Activated T-cell treated with anti-CD3 and anti-CD28 coated beads, Interleukin-2, amount 50 U/mL, for 72 hours (primary cell): ENCODE data around the gene ZNF30. TPM values are rescaled to one million over a fixed set of nuclear protein-coding genes. Genes with fewer than 3 reads are reported as not detected.
"Not testable (repeated sequence)": the region's sequence is repeated elsewhere in the genome, so short reads cannot be mapped to it uniquely, and the experiment has no call there.

ENCODE experiments used
- ATAC-seq, 2 donors: fragments of 150-1000 bp; cut with Tn5 transposase; replicated peaks in 1 of 2; 2 replicates each; pipeline ENCODE4 v1.10.0; 2021; ENCODE audit warnings: moderate library complexity in 2 of 2, mild to moderate bottlenecking in 1 of 2
- DNase-seq, 2 donors: peaks; one replicate each; pipeline ENCODE4 v3.0.0; 2021 to 2022; ENCODE audit warnings: mixed read lengths in 1 of 2
- H3K27ac Mint-ChIP-seq: one replicate; pipeline ENCODE4 v1.8.0; 2022; ENCODE audit warnings: mild to moderate bottlenecking, moderate library complexity, mixed read lengths
- H3K27me3 Mint-ChIP-seq: one replicate; pipeline ENCODE4 v1.8.0; 2022; ENCODE audit warnings: low read depth, mixed read lengths
- H3K36me3 Mint-ChIP-seq, 2 donors: one replicate each; pipeline ENCODE4 v1.8.0; 2022; ENCODE audit warnings: mixed read lengths in 2 of 2, mild to moderate bottlenecking in 1 of 2; ENCODE audit not compliant: insufficient read depth in 2 of 2
- H3K4me1 Mint-ChIP-seq: one replicate; pipeline ENCODE4 v1.8.0; 2022; ENCODE audit warnings: low read depth, mixed read lengths
- H3K4me3 Mint-ChIP-seq, 2 donors: one replicate each; pipeline ENCODE4 v1.8.0; 2022; ENCODE audit warnings: mild to moderate bottlenecking in 2 of 2, mixed read lengths in 2 of 2, moderate library complexity in 2 of 2
- H3K9me3 Mint-ChIP-seq, 2 donors: one replicate each; pipeline ENCODE4 v1.8.0; 2022; ENCODE audit warnings: mixed read lengths in 2 of 2
- total RNA-seq, 2 donors: library from RNA; stranded (reverse); gene quantifications; one replicate each; pipeline ENCODE4 v1.2.3, GENCODE V29; 2022

Gene ZNF30
- total RNA-seq, result 1 to 10 TPM; 4.6 to 8.5 TPM

DNA sequence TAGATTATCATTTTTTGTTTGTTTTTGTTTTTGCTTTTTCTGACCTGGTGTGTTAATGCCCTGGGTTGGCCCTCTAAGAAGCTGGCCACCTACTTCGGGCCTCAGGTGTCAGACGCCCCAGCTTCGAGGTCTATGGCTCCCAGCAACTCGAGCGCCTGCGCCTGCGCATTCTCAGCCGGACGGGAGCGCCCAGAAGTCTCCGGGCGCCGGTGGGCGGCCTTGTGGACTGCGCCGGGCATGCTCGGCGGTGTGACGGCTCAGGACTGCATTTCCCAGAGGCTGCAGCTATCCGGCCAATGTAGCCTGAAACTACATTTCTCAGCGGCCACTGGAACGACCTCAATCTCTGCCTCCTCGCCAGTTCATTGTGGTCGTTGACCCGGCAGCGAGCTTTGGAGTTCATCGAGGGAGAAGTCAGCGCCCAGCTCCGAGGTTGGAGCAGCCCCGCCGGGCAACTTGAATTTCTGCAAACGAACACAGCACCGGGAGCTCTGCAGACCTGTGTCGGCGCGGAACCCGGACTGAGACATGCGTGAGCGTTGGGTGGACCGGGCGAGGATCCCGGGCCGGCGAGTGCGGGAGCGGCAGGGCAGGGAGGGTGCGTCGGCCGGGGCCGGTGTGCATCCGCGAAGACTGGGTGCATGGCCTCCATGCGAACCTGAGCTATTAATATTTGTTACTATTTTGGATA, at the start of gene ZNF30:
Gene ZNF30, plus strand, starts transcription at position 219 of the 691 bp plus-strand sequence. CDS start 3,045 bp downstream, outside the sequence.
- H3K4me3 Mint-ChIP-seq, result peak within 1 kb of the TSS; percentile 96 to 97
- peaks cover 19% of the 10 kb centered on the region for H3K4me1 Mint-ChIP-seq
- DNase-seq (peak; percentile 88 to 90), ATAC-seq (peak; percentile 99 to 100)
- H3K27me3 Mint-ChIP-seq, result no peaks in the 10 kb centered on the region
- peaks cover 3 to 12% of the 10 kb centered on the region in 2 donors for H3K36me3 Mint-ChIP-seq
- peak within 1 kb of the TSS; percentile 54 for H3K27ac Mint-ChIP-seq
- no peaks in the 10 kb centered on the region for H3K9me3 Mint-ChIP-seq

- Mint-ChIP-seq H3K4me3 (no peak overlapping the region), H3K27me3 (no peaks in the 10 kb centered on the region), H3K9me3 (peaks cover 6 to 7% of the 10 kb centered on the region in 2 donors), H3K27ac (no peak overlapping the region), H3K36me3 (peaks cover 2 to 6% of the 10 kb centered on the region in 2 donors), H3K4me1 (no peaks in the 10 kb centered on the region)
- DNase-seq (no peak), ATAC-seq (no peak)
Observed at GRCh38 chr19:34879563-34879962, 47.1 kb upstream of the ZNF30 start.

- no peak for ATAC-seq
- no peak for DNase-seq
- H3K4me3 Mint-ChIP-seq, result no peak overlapping the region
- peaks cover 6 to 8% of the 10 kb centered on the region in 2 donors for H3K36me3 Mint-ChIP-seq
- no peaks in the 10 kb centered on the region for H3K4me1 Mint-ChIP-seq
- no peak overlapping the region for H3K27ac Mint-ChIP-seq
- H3K9me3 Mint-ChIP-seq, result peaks cover 9 to 11% of the 10 kb centered on the region in 2 donors
- H3K27me3 Mint-ChIP-seq, result no peaks in the 10 kb centered on the region
Observed at GRCh38 chr19:34880034-34880433, 46.7 kb upstream of the ZNF30 start.

DNA sequence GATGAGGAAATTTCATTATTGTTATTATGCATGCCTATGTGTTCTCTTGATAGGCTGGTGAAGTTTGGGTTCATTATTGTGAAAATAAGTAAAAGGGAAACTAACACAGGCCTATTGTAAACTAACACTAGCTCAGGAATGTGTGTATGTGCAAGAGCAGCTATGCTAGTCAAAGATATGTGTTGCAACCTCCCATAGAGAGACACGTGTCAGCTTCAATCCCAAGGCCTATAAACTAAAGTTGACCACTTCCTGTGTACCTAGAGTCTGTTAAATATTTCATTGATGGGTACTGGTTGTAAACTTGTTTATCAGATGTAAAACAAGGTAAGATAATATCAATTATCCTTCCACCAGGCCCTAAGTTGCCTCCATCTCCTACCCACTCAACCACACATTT, 44.7 kb upstream of the ZNF30 start:
- peaks cover 10 to 13% of the 10 kb centered on the region in 2 donors for H3K36me3 Mint-ChIP-seq

GRCh38 chr19:34888091-34888490, 38.6 kb upstream of the ZNF30 start:
- ATAC-seq (no peak), DNase-seq (no peak)
- no peak overlapping the region for H3K4me3 Mint-ChIP-seq
- no peak overlapping the region for H3K27ac Mint-ChIP-seq
- H3K9me3 Mint-ChIP-seq, result peaks cover 11 to 16% of the 10 kb centered on the region in 2 donors
- H3K4me1 Mint-ChIP-seq, result no peaks in the 10 kb centered on the region
- H3K36me3 Mint-ChIP-seq, result peaks cover 7 to 13% of the 10 kb centered on the region in 2 donors
- H3K27me3 Mint-ChIP-seq, result no peaks in the 10 kb centered on the region

More for the DNA sequence above, 44.7 kb upstream of the ZNF30 start:
- H3K4me3 Mint-ChIP-seq, result no peak overlapping the region
- no peaks in the 10 kb centered on the region for H3K4me1 Mint-ChIP-seq
- no peaks in the 10 kb centered on the region for H3K27me3 Mint-ChIP-seq
- no peak overlapping the region for H3K27ac Mint-ChIP-seq
- ATAC-seq, result no peak
- peaks cover 11 to 14% of the 10 kb centered on the region in 2 donors for H3K9me3 Mint-ChIP-seq
- DNase-seq, result no peak

- H3K9me3 Mint-ChIP-seq, result peaks cover 4% of the 10 kb centered on the region in 2 donors
- peaks cover 8% of the 10 kb centered on the region for H3K4me1 Mint-ChIP-seq
- DNase-seq (no peak), ATAC-seq (no peak)
- H3K27me3 Mint-ChIP-seq, result peaks cover 18% of the 10 kb centered on the region
- H3K36me3 Mint-ChIP-seq, result peaks cover under 1 to 2% of the 10 kb centered on the region in 2 donors
- H3K27ac Mint-ChIP-seq, result no peak overlapping the region
- H3K4me3 Mint-ChIP-seq, result no peak overlapping the region
Observed at GRCh38 chr19:34900245-34900644, 26.5 kb upstream of the ZNF30 start.

DNA sequence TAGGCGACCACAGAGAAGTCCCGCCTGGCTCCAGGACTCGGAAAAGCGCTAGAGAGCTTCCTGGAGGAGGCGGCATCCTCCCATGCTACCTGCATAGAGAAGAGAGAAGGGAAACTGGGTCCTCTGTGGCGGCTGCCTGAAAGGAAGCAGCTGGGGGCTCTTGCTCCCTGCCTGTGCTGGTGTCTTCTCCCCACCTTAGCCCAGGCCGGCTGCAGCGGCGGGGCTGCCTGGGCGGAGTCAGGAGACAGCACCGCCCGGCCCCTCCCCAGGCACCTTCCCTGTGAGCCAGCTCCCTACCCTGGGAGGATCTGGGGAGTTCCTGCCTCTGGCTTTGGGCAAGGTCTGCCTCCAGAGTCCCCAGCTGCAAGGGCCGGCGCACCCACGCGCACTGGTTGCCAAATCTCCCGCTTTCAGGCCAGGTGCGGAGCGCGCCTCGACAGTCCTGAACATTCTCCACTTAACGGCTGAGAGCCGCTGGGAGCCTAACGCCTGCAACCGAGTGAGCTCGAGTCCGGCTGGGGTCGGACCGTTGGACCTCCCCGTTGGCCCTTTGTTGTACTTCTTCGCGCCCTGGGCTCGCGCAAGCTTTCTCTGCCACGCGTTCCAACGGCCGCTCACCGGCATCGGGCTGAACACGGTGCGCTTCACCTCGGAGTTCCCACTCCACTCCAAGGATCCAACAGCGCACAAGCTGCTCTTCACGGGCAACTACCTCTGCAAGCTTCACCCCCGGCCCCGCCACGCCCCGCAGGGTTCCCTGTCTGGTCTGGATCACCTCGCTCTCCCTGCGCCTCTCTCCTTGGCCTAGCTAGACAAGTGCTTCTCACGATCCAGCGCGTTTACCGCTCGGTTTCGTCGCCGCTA, 21.8 kb upstream of the ZNF30 start:
- peaks cover 21% of the 10 kb centered on the region for H3K4me1 Mint-ChIP-seq
- DNase-seq, result no peak
- no peak for ATAC-seq
- H3K36me3 Mint-ChIP-seq, result peaks cover 5 to 6% of the 10 kb centered on the region in 2 donors
- no peak overlapping the region for H3K27ac Mint-ChIP-seq
- H3K9me3 Mint-ChIP-seq, result peaks cover 5 to 6% of the 10 kb centered on the region in 2 donors
- H3K27me3 Mint-ChIP-seq, result peaks cover 44% of the 10 kb centered on the region
- H3K4me3 Mint-ChIP-seq, result peak overlapping the region; percentile 37 to 73

- H3K27ac Mint-ChIP-seq, result no peak overlapping the region
- peaks cover 20% of the 10 kb centered on the region for H3K27me3 Mint-ChIP-seq
- peaks cover 4% of the 10 kb centered on the region in 2 donors for H3K36me3 Mint-ChIP-seq
- ATAC-seq (no peak), DNase-seq (no peak)
- H3K4me3 Mint-ChIP-seq, result no peak overlapping the region
- peaks cover 5 to 7% of the 10 kb centered on the region in 2 donors for H3K9me3 Mint-ChIP-seq
- peaks cover 8% of the 10 kb centered on the region for H3K4me1 Mint-ChIP-seq
Observed at GRCh38 chr19:34910770-34911169, 15.9 kb upstream of the ZNF30 start.

- H3K9me3 Mint-ChIP-seq, result peaks cover 12 to 13% of the 10 kb centered on the region in 2 donors
- H3K4me1 Mint-ChIP-seq, DNase-seq, H3K4me3 Mint-ChIP-seq, ATAC-seq, H3K27me3 Mint-ChIP-seq, H3K36me3 Mint-ChIP-seq, H3K27ac Mint-ChIP-seq: not testable (repeated sequence)
Observed at GRCh38 chr19:34917144-34917543, 9.6 kb upstream of the ZNF30 start.

DNA sequence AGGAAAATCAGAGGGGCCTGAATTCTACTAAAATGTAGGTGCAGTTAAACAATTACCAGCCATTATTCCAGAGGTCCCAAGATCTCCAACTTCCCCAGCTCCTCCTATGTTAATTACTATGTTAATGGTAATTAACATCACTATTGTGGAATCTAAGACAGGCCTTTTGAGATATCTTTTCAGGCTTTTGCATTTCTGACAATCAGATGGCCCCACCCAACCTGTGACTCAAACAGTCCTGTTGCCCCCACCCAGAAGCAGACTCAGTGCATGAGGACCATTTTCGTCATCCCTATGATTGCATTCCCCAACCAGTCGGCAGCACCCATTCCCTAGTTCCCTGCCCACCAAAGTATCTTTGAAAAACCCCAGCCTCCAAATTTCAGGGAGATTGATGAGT, 8.5 kb upstream of the ZNF30 start:
- Mint-ChIP-seq H3K9me3 (peaks cover 12 to 13% of the 10 kb centered on the region in 2 donors), H3K27ac (no peak overlapping the region), H3K36me3 (peaks cover 4 to 9% of the 10 kb centered on the region in 2 donors), H3K4me1 (no peaks in the 10 kb centered on the region), H3K27me3 (no peaks in the 10 kb centered on the region), H3K4me3 (no peak overlapping the region)
- no peak for ATAC-seq
- no peak for DNase-seq

DNA sequence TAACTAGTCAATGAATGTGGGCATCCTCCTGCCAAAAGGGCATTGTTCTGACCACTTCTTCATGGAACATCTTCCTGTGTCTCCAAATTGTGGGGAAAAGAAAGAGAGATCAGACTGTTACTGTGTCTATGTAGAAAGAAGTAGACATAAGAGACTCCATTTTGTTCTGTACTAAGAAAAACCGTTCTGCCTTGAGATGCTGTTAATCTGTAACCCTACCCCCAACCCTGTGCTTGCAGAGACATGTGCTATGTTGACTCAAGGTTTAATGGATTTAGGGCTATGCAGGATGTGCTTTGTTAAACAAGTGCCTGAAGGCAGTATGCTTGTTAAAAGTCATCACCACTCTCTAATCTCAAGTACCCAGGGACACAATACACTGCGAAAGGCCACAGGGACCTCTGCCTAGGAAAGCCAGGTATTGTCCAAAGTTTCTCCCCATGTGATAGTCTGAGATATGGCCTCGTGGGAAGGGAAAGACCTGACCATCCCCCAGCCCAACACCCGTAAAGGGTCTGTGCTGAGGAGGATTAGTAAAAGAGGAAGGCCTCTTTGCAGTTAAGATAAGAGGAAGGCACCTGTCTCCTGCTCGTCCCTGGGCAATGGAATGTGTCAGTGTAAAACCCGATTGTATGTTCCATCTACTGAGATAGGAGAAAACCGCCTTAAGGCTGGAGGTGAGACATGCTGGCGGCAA, 6.5 kb upstream of the ZNF30 start:
- H3K36me3 Mint-ChIP-seq, DNase-seq, H3K27ac Mint-ChIP-seq, H3K27me3 Mint-ChIP-seq, ATAC-seq, H3K4me3 Mint-ChIP-seq, H3K4me1 Mint-ChIP-seq: not testable (repeated sequence)
- H3K9me3 Mint-ChIP-seq, result peaks cover 10 to 13% of the 10 kb centered on the region in 2 donors

DNA sequence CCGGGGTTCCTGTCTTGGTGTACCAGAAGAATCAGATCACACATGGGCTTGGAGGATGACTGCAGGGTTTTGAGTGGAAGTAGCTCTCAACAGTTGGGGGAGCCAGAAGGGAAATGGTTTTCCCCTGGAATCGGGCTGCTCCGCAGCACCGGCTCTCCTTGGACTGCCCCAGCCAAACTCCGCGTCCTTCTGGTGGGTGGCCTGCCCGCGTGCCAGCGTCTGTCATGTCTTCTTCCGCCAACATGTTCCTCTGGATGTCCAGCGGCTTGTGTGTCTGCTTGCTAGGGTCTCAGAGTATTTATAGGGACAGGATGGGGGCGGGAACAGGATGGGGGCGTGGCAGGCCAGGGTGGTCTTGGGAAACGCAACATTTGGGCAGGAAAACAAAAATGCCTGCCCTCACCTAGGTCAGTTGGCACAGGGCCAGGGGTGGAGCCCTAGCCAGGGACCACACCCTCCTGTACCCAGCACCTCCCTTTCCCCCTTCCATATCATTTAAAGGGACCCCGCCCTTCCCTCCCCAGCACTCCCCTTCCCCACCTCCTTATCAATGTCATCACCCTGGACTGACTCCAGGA, 1.3 kb upstream of the ZNF30 start:
- H3K9me3 Mint-ChIP-seq, result no peaks in the 10 kb centered on the region
- DNase-seq, result no peak
- H3K36me3 Mint-ChIP-seq, result peaks cover 3 to 9% of the 10 kb centered on the region in 2 donors
- H3K4me1 Mint-ChIP-seq, result peaks cover 19% of the 10 kb centered on the region
- H3K27me3 Mint-ChIP-seq, result no peaks in the 10 kb centered on the region
- H3K4me3 Mint-ChIP-seq, result no peak overlapping the region
- H3K27ac Mint-ChIP-seq, result no peak overlapping the region
- ATAC-seq, result no peak
